HEK293 (cell line): Measurements from ENCODE around the gene EPSTI1.

ENCODE experiments used
- KLF9 ChIP-seq: fragments of 450-650 bp; formaldehyde crosslinking; IDR thresholded peaks from 2 replicates; pipeline ENCODE4 v1.5.1; 2016; ENCODE audit warnings: missing biosample characterization, missing genetic modification characterization, low read depth
- OVOL3 ChIP-seq: fragments of 450-650 bp; formaldehyde crosslinking; IDR thresholded peaks from 2 replicates; pipeline ENCODE4 v1.5.1; 2016; ENCODE audit warnings: missing biosample characterization, missing genetic modification characterization
- TF ChIP-seq, protein P1 (sequence below): fragments of 450-650 bp; formaldehyde crosslinking; IDR thresholded peaks from 2 replicates; pipeline ENCODE4 v1.5.1; 2016; ENCODE audit warnings: missing biosample characterization, missing genetic modification characterization
- TF ChIP-seq, protein P2 (sequence below): fragments of 450-650 bp; formaldehyde crosslinking; IDR thresholded peaks from 2 replicates; pipeline ENCODE4 v1.5.1; 2016; ENCODE audit warnings: missing biosample characterization, missing genetic modification characterization, borderline replicate concordance
- TF ChIP-seq, protein P3 (sequence below): fragments of 450-650 bp; formaldehyde crosslinking; IDR thresholded peaks from 2 replicates; pipeline ENCODE4 v1.5.1; 2017; ENCODE audit warnings: missing biosample characterization, missing genetic modification characterization

DNA sequence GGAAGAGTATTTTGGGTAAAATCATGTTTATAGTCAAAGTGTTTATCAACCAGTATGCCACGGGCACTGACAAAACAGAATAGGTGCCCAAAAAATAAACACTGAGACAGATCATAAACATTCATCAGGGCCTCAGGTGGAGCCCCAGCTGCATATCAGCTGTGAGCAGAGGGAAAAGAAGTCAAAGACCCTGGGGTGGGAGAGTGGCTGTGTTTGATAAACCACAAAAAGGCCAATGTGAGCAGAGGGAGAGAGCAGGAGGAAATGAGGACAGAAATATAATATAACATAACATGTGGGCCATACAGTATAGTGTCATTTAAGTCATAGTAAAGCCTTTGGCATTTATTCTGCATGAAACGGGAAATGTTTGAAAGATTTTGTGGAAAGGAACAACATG lies 10.0 kb upstream of the EPSTI1 start:
- no peak for TF ChIP-seq OVOL3 (tag by site-specific recombination)
- TF ChIP-seq, protein P1, sequence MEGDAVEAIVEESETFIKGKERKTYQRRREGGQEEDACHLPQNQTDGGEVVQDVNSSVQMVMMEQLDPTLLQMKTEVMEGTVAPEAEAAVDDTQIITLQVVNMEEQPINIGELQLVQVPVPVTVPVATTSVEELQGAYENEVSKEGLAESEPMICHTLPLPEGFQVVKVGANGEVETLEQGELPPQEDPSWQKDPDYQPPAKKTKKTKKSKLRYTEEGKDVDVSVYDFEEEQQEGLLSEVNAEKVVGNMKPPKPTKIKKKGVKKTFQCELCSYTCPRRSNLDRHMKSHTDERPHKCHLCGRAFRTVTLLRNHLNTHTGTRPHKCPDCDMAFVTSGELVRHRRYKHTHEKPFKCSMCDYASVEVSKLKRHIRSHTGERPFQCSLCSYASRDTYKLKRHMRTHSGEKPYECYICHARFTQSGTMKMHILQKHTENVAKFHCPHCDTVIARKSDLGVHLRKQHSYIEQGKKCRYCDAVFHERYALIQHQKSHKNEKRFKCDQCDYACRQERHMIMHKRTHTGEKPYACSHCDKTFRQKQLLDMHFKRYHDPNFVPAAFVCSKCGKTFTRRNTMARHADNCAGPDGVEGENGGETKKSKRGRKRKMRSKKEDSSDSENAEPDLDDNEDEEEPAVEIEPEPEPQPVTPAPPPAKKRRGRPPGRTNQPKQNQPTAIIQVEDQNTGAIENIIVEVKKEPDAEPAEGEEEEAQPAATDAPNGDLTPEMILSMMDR: no peak
- TF ChIP-seq KLF9 (tag by site-specific recombination): no peak
- TF ChIP-seq, protein P2, sequence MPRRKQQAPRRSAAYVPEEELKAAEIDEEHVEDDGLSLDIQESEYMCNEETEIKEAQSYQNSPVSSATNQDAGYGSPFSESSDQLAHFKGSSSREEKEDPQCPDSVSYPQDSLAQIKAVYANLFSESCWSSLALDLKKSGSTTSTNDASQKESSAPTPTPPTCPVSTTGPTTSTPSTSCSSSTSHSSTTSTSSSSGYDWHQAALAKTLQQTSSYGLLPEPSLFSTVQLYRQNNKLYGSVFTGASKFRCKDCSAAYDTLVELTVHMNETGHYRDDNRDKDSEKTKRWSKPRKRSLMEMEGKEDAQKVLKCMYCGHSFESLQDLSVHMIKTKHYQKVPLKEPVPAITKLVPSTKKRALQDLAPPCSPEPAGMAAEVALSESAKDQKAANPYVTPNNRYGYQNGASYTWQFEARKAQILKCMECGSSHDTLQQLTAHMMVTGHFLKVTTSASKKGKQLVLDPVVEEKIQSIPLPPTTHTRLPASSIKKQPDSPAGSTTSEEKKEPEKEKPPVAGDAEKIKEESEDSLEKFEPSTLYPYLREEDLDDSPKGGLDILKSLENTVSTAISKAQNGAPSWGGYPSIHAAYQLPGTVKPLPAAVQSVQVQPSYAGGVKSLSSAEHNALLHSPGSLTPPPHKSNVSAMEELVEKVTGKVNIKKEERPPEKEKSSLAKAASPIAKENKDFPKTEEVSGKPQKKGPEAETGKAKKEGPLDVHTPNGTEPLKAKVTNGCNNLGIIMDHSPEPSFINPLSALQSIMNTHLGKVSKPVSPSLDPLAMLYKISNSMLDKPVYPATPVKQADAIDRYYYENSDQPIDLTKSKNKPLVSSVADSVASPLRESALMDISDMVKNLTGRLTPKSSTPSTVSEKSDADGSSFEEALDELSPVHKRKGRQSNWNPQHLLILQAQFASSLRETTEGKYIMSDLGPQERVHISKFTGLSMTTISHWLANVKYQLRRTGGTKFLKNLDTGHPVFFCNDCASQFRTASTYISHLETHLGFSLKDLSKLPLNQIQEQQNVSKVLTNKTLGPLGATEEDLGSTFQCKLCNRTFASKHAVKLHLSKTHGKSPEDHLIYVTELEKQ: no peak
- TF ChIP-seq, protein P3, sequence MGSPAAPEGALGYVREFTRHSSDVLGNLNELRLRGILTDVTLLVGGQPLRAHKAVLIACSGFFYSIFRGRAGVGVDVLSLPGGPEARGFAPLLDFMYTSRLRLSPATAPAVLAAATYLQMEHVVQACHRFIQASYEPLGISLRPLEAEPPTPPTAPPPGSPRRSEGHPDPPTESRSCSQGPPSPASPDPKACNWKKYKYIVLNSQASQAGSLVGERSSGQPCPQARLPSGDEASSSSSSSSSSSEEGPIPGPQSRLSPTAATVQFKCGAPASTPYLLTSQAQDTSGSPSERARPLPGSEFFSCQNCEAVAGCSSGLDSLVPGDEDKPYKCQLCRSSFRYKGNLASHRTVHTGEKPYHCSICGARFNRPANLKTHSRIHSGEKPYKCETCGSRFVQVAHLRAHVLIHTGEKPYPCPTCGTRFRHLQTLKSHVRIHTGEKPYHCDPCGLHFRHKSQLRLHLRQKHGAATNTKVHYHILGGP (tag by site-specific recombination): no peak
